ENCODE data around the gene MYO1D.
A peak's percentile ranks its signal among the peaks of the same experiment; 100 is the strongest.
"Not testable (repeated sequence)": the region's sequence is repeated elsewhere in the genome, so short reads cannot be mapped to it uniquely, and the experiment has no call there.

MYO1D gene

DNA sequence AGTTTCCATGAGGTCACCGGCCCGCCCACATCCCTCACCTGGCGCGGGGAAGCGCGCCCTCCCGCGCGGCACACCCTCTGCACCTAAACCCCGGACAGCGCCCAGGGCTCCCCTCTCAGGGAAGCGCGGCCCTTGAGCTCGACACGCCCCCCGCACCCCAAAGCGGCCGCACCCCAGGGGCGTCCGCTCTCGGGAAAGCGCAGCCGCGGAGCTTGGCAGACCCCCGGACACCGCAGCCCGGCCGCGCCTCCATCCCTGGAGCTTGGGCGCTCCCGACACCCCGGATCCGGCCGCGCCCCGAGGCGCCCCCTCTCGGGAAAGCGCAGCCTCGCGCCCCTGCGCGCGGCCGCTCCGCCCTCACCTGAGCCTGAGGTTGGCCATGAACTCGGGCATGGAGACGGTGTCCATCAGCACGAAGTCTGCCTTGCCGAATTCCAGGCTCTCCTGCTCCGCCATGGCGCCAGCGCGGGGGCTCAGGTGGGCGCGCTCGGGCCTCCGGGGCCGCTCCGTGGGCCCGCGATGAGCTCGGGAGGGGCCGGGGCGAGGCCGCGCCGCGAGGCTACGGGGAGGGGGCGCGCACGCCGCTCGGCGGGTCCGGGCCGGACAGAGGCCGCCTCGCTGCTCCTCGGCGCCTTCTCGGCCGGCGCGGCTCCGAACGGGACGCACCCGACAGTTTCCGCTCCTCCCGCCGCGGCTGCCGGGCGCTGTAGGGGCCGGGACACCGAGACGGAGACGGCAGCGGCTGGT, at the start of gene MYO1D:
TSS of gene MYO1D (minus strand) at position 708 of the 747 bp plus-strand sequence. CDS start at position 456, 252 bp downstream.
- peak; percentile 69 for DNase-seq (ENCODE audit: low spot score)

DNA sequence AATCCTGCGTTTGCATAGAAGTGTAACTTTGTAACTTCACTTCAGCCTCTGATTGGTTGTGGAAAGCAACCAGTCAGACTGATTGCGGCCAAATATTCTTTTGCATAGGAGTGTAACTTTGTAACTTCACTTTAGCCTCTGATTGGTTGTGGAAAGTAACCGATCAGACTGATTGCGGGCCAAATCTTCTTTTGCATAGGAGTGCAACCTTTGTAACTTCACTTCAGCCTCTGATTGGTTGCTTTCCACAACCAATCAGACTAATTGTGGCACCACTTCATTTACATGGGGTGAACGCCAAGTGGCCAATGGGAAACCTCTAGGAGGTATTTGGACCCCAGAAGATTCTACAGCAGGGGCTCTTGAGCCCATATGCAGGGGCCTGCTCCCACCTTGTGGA, 49.3 kb upstream of the MYO1D start:
- no peak for DNase-seq (ENCODE audit: low spot score)

DNA sequence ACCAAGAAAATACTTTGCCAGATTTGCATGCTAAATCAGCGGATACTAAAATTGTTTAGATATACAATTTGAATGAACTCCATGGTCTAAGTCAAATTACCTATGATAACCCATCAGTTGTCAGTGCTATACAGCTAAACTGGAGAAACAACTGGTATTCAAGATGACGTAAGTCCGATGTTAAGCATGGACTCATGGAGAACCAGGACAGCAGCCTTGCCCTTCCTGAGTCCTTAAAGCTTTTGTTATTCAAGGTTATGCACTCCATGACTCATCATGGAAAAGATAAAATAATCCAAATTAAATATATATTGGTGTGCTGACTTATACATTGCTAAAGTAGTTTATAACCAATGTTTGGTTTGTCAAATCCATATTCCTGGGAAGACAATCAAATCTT, 47.0 kb upstream of the MYO1D start:
- DNase-seq (ENCODE audit: low spot score), result not testable (repeated sequence)

DNA sequence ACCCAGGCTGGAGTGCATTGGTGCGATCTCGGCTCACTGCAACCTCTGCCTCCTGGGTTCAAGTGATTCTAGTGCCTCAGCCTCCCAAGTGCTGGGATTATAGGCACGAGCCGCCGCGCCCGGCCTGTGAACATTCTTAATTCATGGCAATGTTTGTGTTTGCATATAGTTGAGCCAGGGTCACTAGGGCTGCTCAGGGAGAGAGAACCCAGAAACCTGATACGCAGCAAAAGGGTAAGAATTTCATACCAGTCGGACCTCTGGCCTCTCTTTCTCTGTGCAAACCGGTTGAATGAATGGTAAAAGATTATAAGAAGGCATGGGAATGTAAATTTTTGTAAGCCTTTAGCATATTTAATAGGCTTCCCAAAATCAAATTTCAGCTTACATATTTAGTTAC, 44.1 kb upstream of the MYO1D start:
- no peak for DNase-seq (ENCODE audit: low spot score)

DNA sequence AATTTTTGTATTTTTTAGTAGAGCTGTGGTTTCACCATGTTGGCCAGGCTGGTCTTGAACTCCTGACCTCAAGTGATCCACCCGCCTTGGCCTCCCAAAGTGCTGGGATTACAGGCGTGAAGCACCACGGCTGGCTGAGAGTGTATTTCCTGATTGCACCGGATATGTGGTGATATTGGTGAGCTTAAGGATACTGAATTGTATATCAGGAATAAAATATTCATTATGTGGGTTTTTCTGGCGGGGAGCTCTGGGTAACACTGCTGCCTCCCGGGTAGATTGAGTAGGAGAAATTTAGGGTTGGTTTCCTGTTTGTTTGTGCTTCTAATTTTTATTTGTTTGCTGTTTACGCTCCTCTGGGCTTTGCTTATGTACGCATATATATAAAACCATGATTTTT, 43.4 kb upstream of the MYO1D start:
- DNase-seq (ENCODE audit: low spot score), result no peak

DNA sequence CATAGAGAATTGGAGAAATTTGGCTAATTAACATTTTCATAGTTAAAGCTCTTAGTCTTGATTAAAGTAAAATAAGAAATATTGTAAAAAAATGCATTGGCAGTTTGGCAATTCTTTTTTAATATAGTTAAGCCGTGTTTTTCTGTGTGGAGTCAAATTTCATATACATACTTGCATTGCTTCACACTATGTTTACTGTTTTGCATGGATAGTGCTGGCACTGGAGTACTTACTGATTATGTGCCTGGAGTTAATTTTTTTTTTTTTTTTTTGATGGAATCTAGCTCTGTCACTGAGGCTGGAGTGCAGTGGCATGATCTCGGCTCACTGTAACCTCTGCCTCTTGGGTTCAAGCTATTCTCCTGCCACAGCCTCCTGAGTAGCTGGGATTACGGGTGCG, 43.0 kb upstream of the MYO1D start:
- not testable (repeated sequence) for DNase-seq (ENCODE audit: low spot score)

DNA sequence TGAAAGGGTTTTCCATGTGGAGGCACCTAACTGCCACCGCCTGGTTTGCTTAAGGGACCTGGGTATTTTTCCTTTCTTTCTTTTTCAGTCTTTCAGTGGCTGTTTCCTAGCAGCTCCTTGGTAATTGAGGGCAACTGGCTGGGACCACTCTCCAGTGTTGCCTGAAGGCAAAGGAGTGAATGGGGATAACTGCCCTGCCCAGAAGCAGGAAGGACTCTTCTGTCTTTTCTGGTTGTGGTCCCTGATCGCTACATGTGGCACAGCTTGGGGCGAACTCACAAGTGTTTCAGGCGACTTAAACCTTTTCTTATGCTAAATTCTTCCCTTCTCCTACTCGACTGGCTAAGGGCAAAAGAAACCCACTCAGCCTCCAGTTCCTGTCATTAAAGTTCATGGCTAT, 40.9 kb upstream of the MYO1D start:
- no peak for DNase-seq (ENCODE audit: low spot score)

DNA sequence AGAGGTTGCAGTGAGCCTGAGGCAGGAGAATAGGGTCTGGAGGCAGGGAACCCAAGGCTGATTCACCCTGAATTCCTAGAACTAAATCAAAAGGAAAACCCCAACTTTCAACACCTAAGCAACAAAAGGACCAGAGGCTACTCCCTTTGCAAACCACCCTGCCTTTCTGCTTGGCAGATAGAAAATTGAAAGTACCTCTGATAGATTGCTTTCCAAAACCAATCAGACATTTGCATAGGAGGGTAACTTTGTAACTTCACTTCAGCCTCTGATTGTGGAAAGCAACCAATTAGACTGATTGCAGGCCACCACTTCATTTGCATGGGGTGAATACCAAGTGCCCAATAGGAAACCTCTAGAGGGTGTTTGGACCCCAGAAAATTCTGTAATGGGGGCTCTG, 40.2 kb upstream of the MYO1D start:
- DNase-seq (ENCODE audit: low spot score), result no peak

DNA sequence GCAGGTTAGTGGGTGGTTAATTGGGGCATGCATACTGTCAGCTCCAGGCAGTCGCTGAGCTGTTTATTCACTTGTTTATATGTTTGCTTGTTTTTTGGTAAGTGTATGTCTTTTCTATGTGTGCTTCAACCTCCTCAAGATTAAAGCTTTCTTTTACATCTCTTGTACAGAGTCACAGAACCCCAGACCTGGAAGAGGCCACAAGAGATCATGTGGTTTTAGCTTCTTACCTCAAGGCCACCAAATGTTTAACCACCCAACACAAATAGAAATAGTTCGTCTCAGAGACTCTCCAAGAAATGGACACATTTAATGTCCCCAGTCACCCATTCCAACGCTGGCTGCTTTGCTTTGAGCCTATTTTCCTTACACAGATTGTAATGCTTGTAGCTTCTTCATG, 39.2 kb upstream of the MYO1D start:
- DNase-seq (ENCODE audit: low spot score), result no peak

DNA sequence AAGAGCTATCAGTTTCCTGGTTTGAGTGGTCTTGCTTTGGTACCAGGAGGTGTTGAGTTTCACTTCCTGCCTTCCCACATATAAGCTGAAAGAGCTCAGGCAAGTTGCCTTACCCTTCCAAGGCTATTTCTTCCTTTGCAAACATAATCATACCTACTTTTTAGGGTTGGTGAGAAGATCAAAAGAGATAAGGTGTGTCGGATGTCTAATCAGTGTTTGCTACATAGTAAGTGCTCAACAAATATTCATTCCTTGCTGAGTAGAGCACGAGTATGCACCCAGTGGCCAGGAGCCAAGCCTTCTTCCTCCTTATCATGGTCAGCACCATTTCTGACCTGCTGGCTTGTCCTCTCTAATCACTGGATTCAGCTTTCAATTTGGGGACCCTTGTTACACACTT, 38.3 kb upstream of the MYO1D start:
- DNase-seq (ENCODE audit: low spot score), result no peak

DNA sequence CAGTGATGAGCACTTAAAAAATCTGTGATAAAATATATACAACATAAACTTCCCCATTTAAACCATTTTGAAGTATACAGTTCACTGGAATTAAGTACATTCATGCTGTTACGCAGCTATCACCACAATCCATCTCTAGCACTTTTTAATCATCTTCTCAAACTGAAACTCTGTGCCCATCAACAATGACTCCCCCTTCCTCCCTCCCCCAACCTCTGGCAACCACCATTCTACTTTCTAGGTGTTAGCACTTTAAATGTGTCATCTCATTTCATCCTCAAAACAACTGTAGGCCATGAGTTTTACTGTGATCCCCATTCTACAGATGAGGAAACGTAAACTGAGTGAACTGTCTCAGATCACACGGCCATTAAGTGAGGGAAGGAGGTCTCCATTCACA, 37.3 kb upstream of the MYO1D start:
- DNase-seq (ENCODE audit: low spot score), result no peak

DNA sequence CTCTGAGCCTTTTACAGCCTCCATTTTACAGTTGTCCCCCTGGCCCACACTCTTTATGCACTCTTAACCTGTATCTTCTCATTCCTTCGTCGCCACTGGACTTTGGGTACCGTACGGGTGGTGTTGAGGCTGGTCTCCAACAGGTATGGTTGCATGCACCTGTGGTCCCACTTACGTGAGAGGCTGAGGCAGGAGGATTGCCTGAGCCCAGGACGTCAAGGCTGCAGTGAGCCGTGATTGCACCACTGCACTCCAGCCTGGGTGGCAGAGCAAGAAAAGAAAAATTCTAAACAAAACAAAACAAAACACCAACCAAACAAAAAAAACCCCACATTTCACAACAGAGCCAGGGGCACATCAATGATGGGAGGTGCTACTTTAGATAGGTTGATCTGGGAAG, 36.7 kb upstream of the MYO1D start:
- no peak for DNase-seq (ENCODE audit: low spot score)

DNA sequence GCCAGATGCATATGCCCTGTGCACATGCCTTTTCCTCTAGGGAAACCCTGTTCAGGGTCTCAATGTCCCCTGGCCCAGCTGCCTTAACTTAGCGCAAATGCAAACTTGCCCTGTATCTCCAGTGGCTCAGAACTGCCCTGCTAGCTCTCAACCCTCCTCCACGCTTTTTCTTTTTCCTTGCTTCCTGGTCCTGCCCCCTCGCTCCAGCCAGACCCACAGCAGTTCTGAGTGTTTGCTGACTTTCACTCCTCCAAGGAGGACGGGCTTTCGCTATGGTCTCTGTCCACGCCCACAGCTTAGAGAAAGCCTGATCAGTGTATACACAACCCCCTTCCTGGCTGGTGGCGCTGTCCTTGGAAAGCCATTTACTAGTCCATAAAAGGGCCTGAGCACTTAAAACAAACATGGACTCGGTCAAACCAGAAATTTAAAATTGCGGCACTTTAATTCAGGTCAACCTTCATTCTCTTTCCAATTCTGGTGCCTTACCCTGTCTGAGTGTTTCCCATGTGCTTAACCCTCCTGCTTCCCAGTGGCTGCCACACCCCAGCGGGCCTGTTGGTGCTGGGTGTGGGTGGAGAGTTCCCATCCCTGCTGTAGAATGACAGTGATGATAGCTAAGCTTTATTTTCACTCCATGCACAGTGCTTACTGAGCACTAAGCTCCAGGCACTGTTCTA, 35.4 kb upstream of the MYO1D start:
- DNase-seq (ENCODE audit: low spot score), result no peak

DNA sequence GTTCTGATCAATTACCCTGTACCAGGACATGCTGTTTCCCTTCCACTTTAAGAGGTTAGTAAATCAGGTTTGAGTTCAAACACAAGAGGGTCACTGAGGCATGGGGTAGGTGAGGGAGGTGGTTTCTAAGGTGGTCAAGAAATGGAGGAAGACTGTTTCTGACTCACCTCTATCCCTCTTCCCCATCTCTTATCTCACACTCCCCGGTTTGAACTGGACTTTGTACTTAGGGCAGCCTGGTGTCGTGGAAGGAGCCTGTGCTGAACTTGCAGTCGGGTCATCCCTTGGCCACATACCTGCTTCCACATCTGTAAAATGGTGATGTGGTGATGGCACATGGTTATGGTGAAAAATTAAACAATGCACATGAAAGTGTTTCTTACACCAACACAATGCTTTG, 33.8 kb upstream of the MYO1D start:
- DNase-seq (ENCODE audit: low spot score), result no peak

DNA sequence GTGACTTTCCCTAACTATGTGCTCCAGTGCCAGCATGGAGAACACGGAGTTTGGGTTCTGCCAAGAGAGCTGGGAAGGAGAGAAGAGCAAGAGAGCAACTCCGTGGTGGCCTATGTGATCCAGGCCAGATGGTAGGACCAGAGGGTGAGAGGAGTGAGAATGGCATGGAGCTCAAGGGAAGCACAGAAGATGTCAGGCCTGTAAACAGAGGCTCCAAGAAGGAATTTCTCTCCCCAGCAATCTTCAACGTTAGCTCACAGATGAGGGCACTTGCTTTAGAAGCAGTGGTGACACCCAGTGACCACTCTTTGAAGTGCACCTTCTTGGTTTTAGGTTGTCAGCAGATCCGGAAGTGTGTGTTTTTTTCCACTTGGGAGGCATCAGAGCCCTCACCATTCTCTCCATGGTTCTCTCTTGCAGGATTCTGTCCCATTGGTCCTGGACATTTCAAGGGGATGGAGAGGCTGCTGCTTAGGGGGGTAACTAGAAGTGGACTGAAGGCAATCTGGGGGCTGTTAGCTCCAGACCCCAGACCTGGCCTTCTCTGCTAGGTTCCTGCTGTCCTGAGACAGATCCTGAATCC, 33.0 kb upstream of the MYO1D start:
- no peak for DNase-seq (ENCODE audit: low spot score)

DNA sequence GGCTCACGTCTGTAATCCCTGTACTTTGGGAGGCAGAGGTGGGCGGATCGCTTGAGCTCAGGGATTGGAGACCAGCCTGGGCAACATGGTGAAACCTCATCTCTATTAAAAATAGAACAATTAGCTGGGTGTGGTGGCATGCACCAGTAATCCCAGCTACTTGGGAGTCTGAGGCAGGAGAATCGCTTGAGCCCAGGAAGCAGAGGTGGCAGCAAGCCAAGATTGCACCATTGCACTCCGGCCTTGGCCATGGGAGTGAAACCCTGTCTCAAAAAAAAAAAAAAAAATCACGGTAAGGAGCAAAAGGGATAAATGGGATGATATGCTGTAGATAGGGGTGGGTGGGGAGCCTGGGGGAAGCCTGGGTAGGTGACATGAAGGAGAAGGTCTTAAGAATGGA, 30.7 kb upstream of the MYO1D start:
- DNase-seq (ENCODE audit: low spot score), result no peak

DNA sequence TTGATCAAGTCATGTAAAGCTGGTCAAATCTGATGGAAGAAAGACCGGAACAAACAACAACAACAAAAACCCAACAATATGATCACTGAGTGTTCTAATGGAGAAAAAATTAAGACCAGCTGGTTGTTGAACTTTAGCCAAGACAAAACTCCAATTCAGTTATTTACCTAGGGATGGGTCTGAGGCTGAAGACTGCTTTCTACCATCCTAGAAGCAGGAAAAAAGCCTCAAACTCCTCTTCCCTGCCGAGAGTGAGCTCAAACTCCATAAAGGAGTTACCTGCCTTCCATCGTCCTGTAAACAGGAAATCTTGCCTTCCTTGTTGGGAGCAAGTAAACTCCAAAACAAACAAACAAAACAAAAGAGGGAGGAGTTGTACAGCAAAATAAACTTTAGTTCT, 28.0 kb upstream of the MYO1D start:
- DNase-seq (ENCODE audit: low spot score), result no peak

DNA sequence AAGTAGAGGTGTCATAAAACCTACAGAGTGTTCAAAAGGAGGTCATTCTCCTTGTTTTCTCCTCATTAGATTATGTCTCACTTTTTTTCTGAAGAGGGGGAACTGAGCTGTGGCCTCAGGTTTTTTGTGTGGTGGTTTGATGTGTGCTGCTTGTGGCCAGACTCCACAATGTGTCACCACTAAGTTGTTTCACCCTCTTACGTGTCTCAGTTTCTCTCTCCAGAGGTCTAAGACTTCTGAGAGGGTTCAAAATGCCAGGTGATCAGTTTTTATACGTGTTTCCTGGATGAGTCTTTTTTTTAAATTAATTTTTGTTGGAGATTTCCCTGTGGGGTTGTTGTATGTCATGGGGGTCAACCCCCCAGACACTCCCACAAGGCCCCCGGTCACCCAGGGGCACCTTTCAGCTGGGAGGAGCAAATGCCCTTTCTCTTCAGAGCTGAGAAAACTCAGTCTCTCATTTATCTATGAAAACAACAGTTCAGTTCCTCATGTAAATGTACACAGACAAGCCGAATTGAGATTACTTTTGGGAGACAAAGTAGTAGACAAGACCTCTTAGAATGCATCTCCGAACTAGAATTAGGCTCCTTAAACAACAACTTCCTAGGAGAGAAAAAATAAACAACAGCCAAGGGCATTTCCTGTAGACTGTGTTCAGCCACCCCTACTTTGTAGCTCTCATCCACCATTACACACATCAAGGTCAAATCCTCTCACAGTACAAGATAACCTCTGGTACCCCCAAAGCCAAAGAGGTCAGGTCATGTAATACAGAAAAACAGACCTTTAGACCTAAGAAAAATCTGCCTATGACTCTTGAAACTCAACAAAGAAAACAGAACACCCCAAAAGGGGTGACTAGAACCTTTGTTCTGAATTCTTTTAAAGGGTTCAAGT, 27.1 kb upstream of the MYO1D start:
- no peak for DNase-seq (ENCODE audit: low spot score)

DNA sequence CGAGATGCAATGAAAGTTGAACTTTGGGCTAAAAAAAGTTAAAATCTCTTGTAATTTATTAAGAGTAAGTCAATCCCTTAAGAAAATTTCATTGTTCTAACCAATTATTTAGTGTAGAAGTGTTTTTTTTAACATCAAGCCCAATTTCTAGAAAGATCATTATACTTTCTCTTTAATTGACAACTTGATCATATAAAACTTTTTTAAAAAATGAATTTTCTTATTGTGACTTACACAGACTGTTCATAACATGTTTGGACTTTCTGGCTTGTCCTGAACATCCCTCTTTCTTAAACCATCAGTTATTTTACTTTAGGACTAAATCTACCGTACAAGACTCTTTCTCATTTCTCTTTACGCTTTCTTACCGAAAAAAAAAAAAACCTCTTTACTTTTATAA, 24.8 kb upstream of the MYO1D start:
- no peak for DNase-seq (ENCODE audit: low spot score)

DNA sequence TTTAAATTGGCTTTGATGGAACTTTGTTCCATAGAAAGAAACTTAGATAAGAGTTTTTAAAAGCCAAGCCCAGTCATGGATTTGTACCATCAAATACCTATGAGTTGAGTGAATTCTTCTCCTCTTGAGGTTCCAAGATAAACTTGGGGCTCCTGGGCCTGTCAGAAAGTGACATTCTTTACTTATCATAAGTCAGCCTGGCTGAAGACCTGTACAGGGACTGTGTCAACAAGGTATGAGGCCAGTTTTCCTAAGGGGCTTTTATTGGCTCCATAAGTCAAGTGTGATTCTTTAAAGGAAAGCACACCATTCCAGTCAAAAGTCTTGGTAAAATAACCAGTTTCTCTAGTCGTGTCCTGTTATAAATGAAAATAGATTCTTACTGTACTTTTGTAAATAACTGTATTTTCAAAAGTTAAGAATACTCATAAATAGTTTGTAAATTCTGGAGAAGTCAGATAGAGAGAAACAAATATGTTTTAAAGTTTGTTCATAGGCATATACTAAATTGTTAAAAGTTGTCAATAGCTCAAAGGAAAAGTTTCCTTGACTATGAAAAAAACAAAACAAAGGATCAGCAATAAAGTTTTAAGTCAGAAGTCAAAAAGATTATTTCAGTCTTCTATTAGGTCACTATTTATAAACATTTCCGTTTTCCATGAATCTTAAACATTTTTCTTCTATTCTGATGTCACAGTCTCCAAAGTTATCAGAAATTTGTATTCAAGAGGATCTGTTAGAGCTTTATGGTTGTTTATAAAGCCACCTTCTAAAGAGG, 22.5 kb upstream of the MYO1D start:
- DNase-seq (ENCODE audit: low spot score), result no peak

DNA sequence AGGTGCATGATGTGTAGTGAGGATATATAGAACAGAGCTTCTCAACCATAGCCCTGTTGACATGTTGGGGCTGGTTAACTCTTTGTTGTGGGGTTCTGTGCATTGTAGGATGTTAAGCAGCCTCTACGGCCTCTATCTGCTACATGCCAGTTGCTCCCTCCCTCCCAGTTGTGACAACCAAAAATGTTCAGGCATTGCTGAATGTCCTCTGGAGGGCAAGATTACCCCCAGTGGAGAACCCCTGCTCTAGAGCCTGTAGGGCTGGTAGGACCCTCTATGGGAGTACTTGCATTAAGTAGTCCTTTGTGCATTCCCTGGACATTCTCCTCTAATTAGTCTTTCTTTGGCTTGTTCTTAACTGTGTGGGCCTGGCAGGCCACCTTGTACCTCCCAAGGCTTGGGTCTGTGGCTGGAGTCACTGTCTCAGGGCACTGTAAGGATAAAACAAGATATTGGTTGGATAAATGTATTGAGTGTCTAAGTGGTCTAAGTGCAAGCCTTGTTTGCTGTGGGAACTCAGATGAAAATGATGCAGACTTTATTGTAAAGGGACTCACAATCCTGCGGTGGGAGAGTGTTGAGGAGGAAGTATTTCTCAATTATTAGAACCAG, 19.8 kb upstream of the MYO1D start:
- DNase-seq (ENCODE audit: low spot score), result no peak
